GM12878 (cell line): ENCODE results near the gene CRTC2. TPM values are rescaled to one million over a fixed set of nuclear protein-coding genes. Genes with fewer than 3 reads are reported as not detected.
A peak's percentile ranks its signal among the peaks of the same experiment; 100 is the strongest.

Experiments used
- CBFB ChIP-seq: IDR thresholded peaks from 2 replicates; pipeline ENCODE4 v1.6.1; 2016; ENCODE audit warnings: antibody characterized with exemption, low read depth
- CBX3 ChIP-seq: fragments of 200-600 bp; sonication (generic); IDR thresholded peaks from 2 replicates; pipeline ENCODE4 v1.6.1; 2016; ENCODE audit warnings: low read depth, borderline replicate concordance
- CTCF ChIP-seq, 3 experiments: IDR thresholded peaks in 2 of 3; conservative IDR thresholded peaks in 1 of 3; 2 replicates each; pipeline ENCODE4 v1.5.1; 2011; ENCODE audit warnings: low read depth in 3 of 3, low read length in 3 of 3, mild to moderate bottlenecking in 3 of 3, control low read depth in 2 of 3, moderate library complexity in 2 of 3, inconsistent platforms in 1 of 3, mixed read lengths in 1 of 3; ENCODE audit not compliant: control insufficient read depth in 2 of 3, insufficient read depth in 1 of 3; ENCODE audit errors: extremely low read depth in 1 of 3
- E2F8 ChIP-seq: fragments of 450-650 bp; IDR thresholded peaks from 2 replicates; pipeline ENCODE4 v1.6.1; 2018; ENCODE audit warnings: mild to moderate bottlenecking, low read depth, moderate library complexity; ENCODE audit not compliant: partially characterized antibody
- EGR1 ChIP-seq, 2 experiments: IDR thresholded peaks; 1 replicate in 1 of 2; 2 replicates in 1 of 2; pipeline ENCODE4 v1.6.1; 2011 to 2012; ENCODE audit warnings: low read depth in 2 of 2, low read length in 2 of 2, borderline replicate concordance in 1 of 2, mild to moderate bottlenecking in 1 of 2, moderate library complexity in 1 of 2
- FOS ChIP-seq: IDR thresholded peaks from 3 replicates; pipeline ENCODE4 v1.6.1; 2011; ENCODE audit warnings: borderline replicate concordance; ENCODE audit not compliant: insufficient read length; ENCODE audit errors: extremely low read depth
- HDGF ChIP-seq: fragments of 450-650 bp; IDR thresholded peaks from 2 replicates; pipeline ENCODE4 v1.6.1; 2016; ENCODE audit warnings: antibody characterized with exemption
- IKZF1 ChIP-seq: fragments of 450-650 bp; conservative IDR thresholded peaks from 2 replicates; pipeline ENCODE4 v1.6.1; 2017; ENCODE audit warnings: antibody characterized with exemption, mild to moderate bottlenecking
- IRF4 ChIP-seq: IDR thresholded peaks from 2 replicates; pipeline ENCODE4 v1.6.1; 2011; ENCODE audit warnings: low read depth, low read length
- MTA2 ChIP-seq: fragments of 450-650 bp; IDR thresholded peaks from 2 replicates; pipeline ENCODE4 v1.6.1; 2016; ENCODE audit warnings: low read depth, mild to moderate bottlenecking, moderate library complexity
- MYC ChIP-seq: IDR thresholded peaks from 2 replicates; pipeline ENCODE4 v1.6.1; 2011; ENCODE audit warnings: mild to moderate bottlenecking, low read length, moderate library complexity, inconsistent platforms; ENCODE audit not compliant: insufficient read depth, insufficient replicate concordance, insufficient read length, severe bottlenecking
- NFXL1 ChIP-seq: fragments of 450-650 bp; IDR thresholded peaks from 2 replicates; pipeline ENCODE4 v1.6.1; 2017; ENCODE audit warnings: antibody characterized with exemption, mild to moderate bottlenecking, borderline replicate concordance
- PAX8 ChIP-seq: fragments of 450-650 bp; IDR thresholded peaks from 2 replicates; pipeline ENCODE4 v1.6.1; 2017; ENCODE audit warnings: mild to moderate bottlenecking, moderate library complexity
- USF2 ChIP-seq: IDR thresholded peaks from 2 replicates; pipeline ENCODE4 v1.6.1; 2011; ENCODE audit warnings: low read depth, low read length, improper control_type of control experiment, borderline replicate concordance
- ZBED1 ChIP-seq: IDR thresholded peaks from 2 replicates; pipeline ENCODE4 v1.6.1; 2016; ENCODE audit warnings: borderline replicate concordance
- ZBTB40 ChIP-seq: fragments of 450-650 bp; IDR thresholded peaks from 2 replicates; pipeline ENCODE4 v1.6.1; 2016; ENCODE audit warnings: mild to moderate bottlenecking, moderate library complexity, borderline replicate concordance
- ZNF207 ChIP-seq: fragments of 450-650 bp; IDR thresholded peaks from 2 replicates; pipeline ENCODE4 v1.6.1; 2014; ENCODE audit warnings: antibody characterized with exemption, mild to moderate bottlenecking, borderline replicate concordance
- ZNF24 ChIP-seq: fragments of 450-650 bp; IDR thresholded peaks from 2 replicates; pipeline ENCODE4 v1.6.1; 2017; ENCODE audit warnings: antibody characterized with exemption, mild to moderate bottlenecking
- ZNF384 ChIP-seq: IDR thresholded peaks from 2 replicates; pipeline ENCODE4 v1.6.1; 2012; ENCODE audit warnings: low read depth, mild to moderate bottlenecking, low read length, improper control_type of control experiment, borderline replicate concordance
- polyA plus RNA-seq, 11 experiments: library from polyadenylated mRNA; depleted of rRNA in 4 of 11; unstranded in 6 of 11; stranded (reverse) in 5 of 11; fragments of >200 nt; fragmentation: Nextera tagmentation in 4 of 11; fragmentation: Illumina TruSeq in 1 of 11; extraction: Ambion mirVana in 4 of 11; extraction: Trizol in 1 of 11; gene quantifications; 1 replicate in 1 of 11; 2 replicates in 10 of 11; pipeline versions ENCODE4 v1.2.1 to v1.2.3, GENCODE V29; 2011 to 2016; ENCODE audit warnings: inconsistent platforms in 2 of 11, missing spikeins in 2 of 11, low read depth in 1 of 11
- total RNA-seq, 4 experiments: library from RNA; depleted of rRNA in 3 of 4; stranded (reverse); fragments of >200 nt in 3 of 4; fragmentation: Illumina TruSeq in 1 of 4; extraction: Trizol in 1 of 4; gene quantifications; 2 replicates each; pipeline versions ENCODE4 v1.2.1 to v1.2.3, GENCODE V29; 2013 to 2021

The CRTC2 gene
- total and polyA plus RNA-seq, 10 of the 15 experiments (the other 5 are each of a cell fraction or from before 2014, with no cell fraction given), result 5.1 to 57.9 (median 32.7) TPM

GRCh38 chr1:153967107-153967999 is 8.9 kb upstream of the CRTC2 start, which contains the start of gene CREB3L4 (continued):
- TF ChIP-seq ZBTB40, result peak; percentile 73
- TF ChIP-seq HDGF, result peak; percentile 77; the same call in 1 of the 2 replicates
- peak; percentile 70; the same call in 1 of the 2 replicates for TF ChIP-seq ZNF207
- TF ChIP-seq ZNF384, result peak; percentile 91
- TF ChIP-seq NFXL1, result no peak
- peak; percentile 10 for TF ChIP-seq MTA2
- peak; percentile 68 for TF ChIP-seq MYC
- peak; percentile 29 for TF ChIP-seq E2F8
- TF ChIP-seq CBFB, result peak; percentile 67; the same call in 1 of the 2 replicates
- TF ChIP-seq PAX8, result no peak
- peak in 1 of 2 experiments; percentile 48; a peak in 1 of 3 replicates for TF ChIP-seq EGR1 (IDR thresholded peaks at IDR 0.05; ENCODE audit: borderline replicate concordance in 1 of 2, low read depth in 2 of 2, low read length in 2 of 2)
- TF ChIP-seq CBX3, result no peak
- no peak for TF ChIP-seq ZNF24
- TF ChIP-seq FOS, result peak; percentile 85
- peak; percentile 25 to 63 (median 55); a peak in 5 of 6 replicates for TF ChIP-seq CTCF (IDR thresholded peaks at IDR 0.05 in 2 of 3, conservative IDR thresholded peaks at IDR 0.05 in 1 of 3; ENCODE audit: control insufficient read depth in 2 of 3, extremely low read depth in 1 of 3, insufficient read depth in 1 of 3, low read depth in 3 of 3, low read length in 3 of 3)
- peak; percentile 57 for TF ChIP-seq USF2
- TF ChIP-seq IRF4, result no peak
- TF ChIP-seq ZBED1, result no peak
- TF ChIP-seq IKZF1, result peak; percentile 95
